GM12865 (cell line): Measurements from ENCODE around the gene SOAT1.
"Not testable (repeated sequence)": the region's sequence is repeated elsewhere in the genome, so short reads cannot be mapped to it uniquely, and the experiment has no call there.

Experiments used
- DNase-seq: peaks from one replicate; pipeline ENCODE4 v3.0.0; 2010; ENCODE audit warnings: low read depth
- H3K4me3 ChIP-seq: 2 replicates; pipeline ENCODE4 v1.5.1; 2011; ENCODE audit warnings: mild to moderate bottlenecking, low read depth, low read length, control low read depth
- TF ChIP-seq, protein P1 (sequence below): IDR thresholded peaks from 2 replicates; pipeline ENCODE4 v1.5.1; 2011; ENCODE audit warnings: low read length, control low read depth, low read depth, inconsistent platforms; ENCODE audit not compliant: insufficient read depth; ENCODE audit errors: missing control alignments

SOAT1 gene

DNA sequence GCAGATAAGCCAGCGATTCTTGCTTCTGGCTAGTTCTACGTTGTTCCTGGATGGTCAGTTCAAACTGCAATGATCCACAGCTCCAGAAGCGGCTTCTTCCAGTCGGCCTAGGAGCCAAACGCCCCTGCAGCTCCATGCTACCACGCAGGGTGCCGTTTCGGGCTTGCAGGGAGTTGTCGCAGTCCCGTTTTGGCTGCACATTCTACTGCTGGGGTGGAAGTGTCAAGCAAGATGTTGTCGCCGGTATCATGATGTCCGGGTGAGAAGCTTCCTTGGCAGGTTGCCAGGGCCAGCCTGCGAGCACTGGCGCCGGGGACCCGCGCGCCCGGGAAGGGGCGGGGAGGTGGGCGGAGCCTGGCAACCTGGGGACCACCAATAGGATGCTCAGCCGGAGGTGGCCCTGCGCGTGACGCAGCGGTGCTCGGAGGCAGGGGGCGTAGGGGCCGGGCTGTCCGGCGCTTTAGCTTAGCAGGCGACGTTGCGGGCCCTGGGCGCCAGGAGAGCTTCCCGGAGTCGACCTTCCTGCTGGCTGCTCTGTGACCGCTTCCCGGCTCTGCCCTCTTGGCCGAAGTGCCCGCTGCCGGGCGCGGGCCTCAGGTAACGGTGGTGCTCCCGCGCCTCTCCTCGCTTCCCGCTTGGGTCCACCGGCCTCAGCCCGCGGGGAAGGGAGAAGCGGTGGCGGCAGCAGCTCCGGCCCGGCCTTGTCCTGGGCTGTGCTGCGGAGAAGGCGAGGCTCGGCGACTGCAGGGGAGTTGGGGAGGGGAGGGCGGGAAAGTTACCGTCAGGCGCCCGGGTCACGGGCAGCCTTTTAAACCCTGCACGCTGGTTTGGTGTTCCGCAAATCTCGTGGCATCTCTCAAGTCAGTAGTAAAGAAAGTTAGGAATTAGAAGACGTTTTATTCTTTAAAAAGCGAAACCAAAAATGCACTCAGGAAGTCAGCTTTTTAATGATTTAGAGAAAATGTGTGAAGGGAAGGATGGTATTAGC is at the start of gene SOAT1:
TSS of gene SOAT1 (plus strand) at position 458 of the 988 bp plus-strand sequence. CDS start 8,888 bp downstream, outside the sequence.
- TF ChIP-seq, protein P1, sequence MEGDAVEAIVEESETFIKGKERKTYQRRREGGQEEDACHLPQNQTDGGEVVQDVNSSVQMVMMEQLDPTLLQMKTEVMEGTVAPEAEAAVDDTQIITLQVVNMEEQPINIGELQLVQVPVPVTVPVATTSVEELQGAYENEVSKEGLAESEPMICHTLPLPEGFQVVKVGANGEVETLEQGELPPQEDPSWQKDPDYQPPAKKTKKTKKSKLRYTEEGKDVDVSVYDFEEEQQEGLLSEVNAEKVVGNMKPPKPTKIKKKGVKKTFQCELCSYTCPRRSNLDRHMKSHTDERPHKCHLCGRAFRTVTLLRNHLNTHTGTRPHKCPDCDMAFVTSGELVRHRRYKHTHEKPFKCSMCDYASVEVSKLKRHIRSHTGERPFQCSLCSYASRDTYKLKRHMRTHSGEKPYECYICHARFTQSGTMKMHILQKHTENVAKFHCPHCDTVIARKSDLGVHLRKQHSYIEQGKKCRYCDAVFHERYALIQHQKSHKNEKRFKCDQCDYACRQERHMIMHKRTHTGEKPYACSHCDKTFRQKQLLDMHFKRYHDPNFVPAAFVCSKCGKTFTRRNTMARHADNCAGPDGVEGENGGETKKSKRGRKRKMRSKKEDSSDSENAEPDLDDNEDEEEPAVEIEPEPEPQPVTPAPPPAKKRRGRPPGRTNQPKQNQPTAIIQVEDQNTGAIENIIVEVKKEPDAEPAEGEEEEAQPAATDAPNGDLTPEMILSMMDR, result no peak
- peak; percentile 96 for DNase-seq
- peak within 1 kb of the TSS; percentile 88 for H3K4me3 ChIP-seq

DNA sequence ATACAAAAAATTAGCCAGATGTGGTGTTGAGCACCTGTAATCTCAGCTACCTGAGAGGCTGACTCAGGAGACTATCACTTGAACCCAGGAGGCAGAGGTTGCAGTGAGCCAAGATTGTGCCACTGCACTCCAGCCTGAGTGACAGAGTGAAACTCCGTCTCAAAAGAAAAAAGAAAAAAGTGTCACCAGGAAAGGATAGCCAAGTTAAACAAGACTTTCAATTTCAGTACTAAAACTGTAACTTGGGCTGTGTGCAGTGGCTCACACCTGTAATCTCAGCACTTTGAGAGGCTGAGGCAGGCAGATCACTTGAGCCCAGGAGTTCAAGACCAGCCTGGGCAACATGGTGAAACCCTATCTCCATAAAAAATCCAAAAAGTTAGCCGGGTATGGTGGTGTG is 48.2 kb upstream of the SOAT1 start:
- H3K4me3 ChIP-seq, result not testable (repeated sequence)
- peak; percentile 41 for DNase-seq

DNA sequence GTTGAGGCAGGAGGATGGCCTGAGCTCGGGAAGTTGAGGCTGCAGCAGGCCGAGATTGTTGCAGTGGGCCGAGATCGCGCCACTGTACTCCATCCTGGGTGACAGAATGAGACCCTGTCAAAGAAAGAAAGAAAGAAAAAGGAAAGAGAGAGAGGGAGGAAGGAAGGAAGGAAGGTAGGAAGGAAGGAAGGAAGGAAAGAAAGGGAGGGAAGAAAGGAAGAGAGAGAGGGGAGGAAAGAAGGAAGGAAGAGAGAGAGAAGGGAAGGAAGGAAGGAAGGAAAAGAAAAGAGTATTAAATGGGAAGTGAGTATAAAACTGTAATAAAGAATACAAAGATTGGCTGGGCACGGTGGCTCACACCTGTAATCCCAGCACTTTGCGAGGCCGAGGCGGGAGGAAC is 45.7 kb upstream of the SOAT1 start:
- no peak for DNase-seq
- H3K4me3 ChIP-seq, result no peak overlapping the region
- TF ChIP-seq, protein P1, result no peak

DNA sequence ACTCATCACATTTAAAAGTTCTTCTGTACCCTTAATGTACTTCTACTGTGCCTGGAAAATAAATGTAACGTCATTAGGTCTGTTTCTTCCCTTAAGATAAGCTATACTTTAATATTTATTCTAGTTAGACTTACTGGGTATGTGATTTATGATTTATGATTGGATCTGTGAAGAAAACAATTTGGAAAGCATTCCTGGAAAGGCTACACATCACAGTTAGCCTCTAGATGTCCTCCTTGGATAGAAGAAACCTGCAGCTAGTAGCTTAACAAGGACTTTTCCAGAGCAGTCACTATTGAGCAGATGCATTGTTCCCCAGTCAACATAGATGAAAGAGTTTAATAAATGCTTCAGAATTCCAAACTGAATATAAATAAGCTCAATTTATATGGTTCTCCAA is 41.9 kb upstream of the SOAT1 start:
- peak; percentile 11 for DNase-seq
- no peak overlapping the region for H3K4me3 ChIP-seq
- TF ChIP-seq, protein P1, result peak; percentile 5

DNA sequence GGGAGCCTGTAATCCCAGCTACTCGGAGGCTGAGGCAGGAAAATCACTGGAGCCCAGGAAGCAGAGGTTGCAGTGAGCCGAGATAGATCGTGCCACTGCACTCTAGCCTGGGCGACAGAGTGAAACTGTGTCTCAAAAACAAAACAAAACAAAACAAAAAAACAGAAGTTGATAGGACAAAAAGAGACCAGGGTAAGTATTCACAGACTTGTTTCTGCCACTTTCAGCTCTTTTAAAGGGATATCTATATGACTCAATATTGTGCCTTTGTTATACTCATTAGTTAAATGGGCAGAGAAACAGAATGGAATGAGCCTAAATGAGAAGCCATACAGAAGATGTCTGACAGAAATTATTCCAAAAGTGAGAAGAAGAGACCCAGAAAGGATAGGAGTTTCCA is 41.0 kb upstream of the SOAT1 start:
- peak; percentile 6 for DNase-seq
- no peak overlapping the region for H3K4me3 ChIP-seq
- TF ChIP-seq, protein P1, result no peak

DNA sequence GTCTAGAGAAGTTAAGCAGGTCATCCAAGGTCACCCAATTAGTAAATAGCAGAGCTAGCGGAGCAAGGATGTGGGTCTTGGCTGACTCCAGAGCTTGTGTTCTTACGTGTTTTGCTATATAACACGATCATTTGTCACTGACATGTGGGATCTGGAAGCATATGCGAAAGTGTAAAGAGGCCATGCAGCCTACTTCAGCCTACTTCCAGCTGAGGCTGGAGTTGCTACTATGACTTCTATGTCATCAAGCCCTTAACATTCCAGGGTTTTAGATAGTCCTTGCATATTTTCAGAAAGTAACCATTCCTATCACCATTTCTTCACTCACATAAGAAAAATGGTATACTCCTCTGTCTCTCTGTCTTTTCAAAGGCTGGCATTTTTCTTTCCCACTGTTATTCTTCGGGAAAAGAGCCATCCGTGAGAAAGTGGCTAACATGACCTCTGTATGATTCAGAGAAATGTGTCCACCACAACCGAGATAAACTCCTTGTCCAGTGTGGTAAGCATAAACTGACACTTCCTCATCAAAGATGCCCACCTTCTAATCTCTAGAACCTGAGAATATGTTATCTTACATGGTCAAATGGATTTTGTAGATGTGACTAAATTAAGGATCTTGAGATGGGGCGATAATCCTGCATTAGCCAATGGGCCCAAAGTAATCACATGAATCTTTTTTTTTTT is 40.2 kb upstream of the SOAT1 start:
- no peak for DNase-seq
- TF ChIP-seq, protein P1, result no peak
- H3K4me3 ChIP-seq, result no peak overlapping the region

DNA sequence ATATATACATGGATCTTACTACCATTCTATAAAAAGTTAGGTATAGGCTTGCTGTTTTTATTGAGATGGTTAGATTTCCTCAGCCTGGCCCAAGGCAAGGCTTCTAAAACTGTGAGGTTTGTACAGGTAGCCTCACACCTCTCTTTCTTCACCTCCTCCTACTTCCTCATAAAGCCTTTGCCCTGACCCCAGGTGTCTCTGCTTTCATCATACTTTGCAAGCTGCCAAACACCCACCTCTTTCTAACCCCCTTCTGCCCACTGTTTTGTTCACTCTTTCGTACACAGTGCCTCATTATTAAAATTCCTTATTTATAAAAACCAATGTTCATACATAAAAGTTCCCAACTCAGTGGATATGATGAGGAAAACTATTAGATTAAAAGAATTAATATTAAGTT is 31.4 kb upstream of the SOAT1 start:
- H3K4me3 ChIP-seq, result no peak overlapping the region
- no peak for DNase-seq
- TF ChIP-seq, protein P1, result no peak
